GM12892 (cell line): ENCODE data around the gene LRRFIP1.

Experiments
- POLR2A ChIP-seq: IDR thresholded peaks from 2 replicates; pipeline ENCODE4 v1.6.1; 2011; ENCODE audit warnings: low read depth, low read length, control low read depth
- POLR2AphosphoS5 ChIP-seq: IDR thresholded peaks from 2 replicates; pipeline ENCODE4 v1.6.1; 2011; ENCODE audit warnings: low read depth, low read length, control low read depth
- TAF1 ChIP-seq: IDR thresholded peaks from 2 replicates; pipeline ENCODE4 v1.6.1; 2011; ENCODE audit warnings: low read depth, mild to moderate bottlenecking, control low read depth, low read length, borderline replicate concordance

DNA sequence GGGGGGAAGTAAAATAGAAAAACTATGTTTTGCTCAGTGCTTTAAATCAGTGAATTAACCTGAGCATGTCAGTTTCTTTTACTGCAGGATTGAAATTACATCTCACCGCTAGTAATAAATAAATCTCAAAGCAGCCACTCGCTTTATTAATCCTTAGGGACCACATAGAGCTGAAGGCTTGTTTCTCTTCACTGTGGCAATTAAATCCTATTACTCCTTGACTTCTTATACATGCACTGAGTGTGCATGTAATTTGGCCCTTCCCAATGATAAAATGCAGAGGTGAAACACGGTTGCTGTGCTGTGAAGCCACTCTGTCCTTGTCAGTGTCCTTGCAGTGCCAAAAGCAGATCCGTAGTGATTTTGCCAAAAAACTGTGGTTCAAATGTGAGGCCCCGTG, 94.1 kb downstream of the LRRFIP1 start:
- TF ChIP-seq POLR2AphosphoS5 (no peak), TAF1 (no peak), POLR2A (no peak)
